Activated T-cell treated with anti-CD3 and anti-CD28 coated beads, Interleukin-2, amount 50 U/mL, for 72 hours (primary cell): ENCODE measurements around the gene DDX10. TPM values are rescaled to one million over a fixed set of nuclear protein-coding genes. Genes with fewer than 3 reads are reported as not detected.
"Not testable (repeated sequence)": the region's sequence is repeated elsewhere in the genome, so short reads cannot be mapped to it uniquely, and the experiment has no call there.

ENCODE experiments used
- ATAC-seq, 2 donors: fragments of 150-1000 bp; cut with Tn5 transposase; replicated peaks in 1 of 2; 2 replicates each; pipeline ENCODE4 v1.10.0; 2021; ENCODE audit warnings: moderate library complexity in 2 of 2, mild to moderate bottlenecking in 1 of 2
- DNase-seq, 2 donors: peaks; one replicate each; pipeline ENCODE4 v3.0.0; 2021 to 2022; ENCODE audit warnings: mixed read lengths in 1 of 2
- H3K27ac Mint-ChIP-seq: one replicate; pipeline ENCODE4 v1.8.0; 2022; ENCODE audit warnings: mild to moderate bottlenecking, moderate library complexity, mixed read lengths
- H3K27me3 Mint-ChIP-seq: one replicate; pipeline ENCODE4 v1.8.0; 2022; ENCODE audit warnings: low read depth, mixed read lengths
- H3K36me3 Mint-ChIP-seq, 2 donors: one replicate each; pipeline ENCODE4 v1.8.0; 2022; ENCODE audit warnings: mixed read lengths in 2 of 2, mild to moderate bottlenecking in 1 of 2; ENCODE audit not compliant: insufficient read depth in 2 of 2
- H3K4me1 Mint-ChIP-seq: one replicate; pipeline ENCODE4 v1.8.0; 2022; ENCODE audit warnings: low read depth, mixed read lengths
- H3K4me3 Mint-ChIP-seq, 2 donors: one replicate each; pipeline ENCODE4 v1.8.0; 2022; ENCODE audit warnings: mild to moderate bottlenecking in 2 of 2, mixed read lengths in 2 of 2, moderate library complexity in 2 of 2
- H3K9me3 Mint-ChIP-seq, 2 donors: one replicate each; pipeline ENCODE4 v1.8.0; 2022; ENCODE audit warnings: mixed read lengths in 2 of 2
- total RNA-seq, 2 donors: library from RNA; stranded (reverse); gene quantifications; one replicate each; pipeline ENCODE4 v1.2.3, GENCODE V29; 2022

The DDX10 gene
- total RNA-seq, 2 donors from 2014 or later: 24.9 to 32.7 TPM

DNA sequence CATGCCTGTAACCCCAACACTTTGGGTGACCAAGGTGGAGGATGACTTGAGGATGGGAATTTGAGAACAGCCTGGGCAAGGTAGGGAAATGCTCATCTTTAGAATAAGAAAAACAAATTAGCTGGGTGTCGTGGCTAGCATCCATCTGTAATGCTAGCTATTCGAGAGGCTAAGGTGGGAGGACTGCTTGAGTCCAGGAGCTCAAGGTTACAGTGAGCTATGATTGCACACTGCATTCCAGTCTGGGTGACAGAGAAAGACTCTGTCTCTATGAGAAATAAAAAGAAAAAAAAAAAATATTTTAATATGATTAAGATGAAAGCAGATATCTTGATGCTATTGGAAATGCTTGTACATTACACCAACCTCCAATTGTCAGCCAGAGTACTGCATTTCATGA lies 28.6 kb upstream of the DDX10 start:
- Mint-ChIP-seq H3K27me3 (peaks cover 30% of the 10 kb centered on the region), H3K36me3 (no peaks in the 10 kb centered on the region), H3K4me3 (no peak overlapping the region), H3K4me1 (no peaks in the 10 kb centered on the region), H3K9me3 (no peaks in the 10 kb centered on the region), H3K27ac (no peak overlapping the region)
- ATAC-seq (no peak), DNase-seq (no peak)

GRCh38 chr11:108639146-108639545 lies 25.7 kb upstream of the DDX10 start:
- ATAC-seq (no peak), DNase-seq (no peak)
- no peaks in the 10 kb centered on the region for H3K36me3 Mint-ChIP-seq
- no peak overlapping the region for H3K27ac Mint-ChIP-seq
- no peaks in the 10 kb centered on the region for H3K9me3 Mint-ChIP-seq
- H3K4me3 Mint-ChIP-seq: no peak overlapping the region
- H3K4me1 Mint-ChIP-seq: no peaks in the 10 kb centered on the region
- peaks cover 21% of the 10 kb centered on the region for H3K27me3 Mint-ChIP-seq

- not testable (repeated sequence) for H3K27ac Mint-ChIP-seq, H3K4me3 Mint-ChIP-seq, ATAC-seq, H3K4me1 Mint-ChIP-seq, H3K9me3 Mint-ChIP-seq, H3K36me3 Mint-ChIP-seq, DNase-seq
- H3K27me3 Mint-ChIP-seq: peaks cover 13% of the 10 kb centered on the region
These were observed 23.1 kb upstream of the DDX10 start for GRCh38 chr11:108641752-108642151.

GRCh38 chr11:108643974-108644373 lies 20.9 kb upstream of the DDX10 start:
- Mint-ChIP-seq H3K36me3 (no peaks in the 10 kb centered on the region), H3K4me1 (no peaks in the 10 kb centered on the region), H3K27ac (no peak overlapping the region), H3K9me3 (no peaks in the 10 kb centered on the region), H3K4me3 (no peak overlapping the region), H3K27me3 (no peaks in the 10 kb centered on the region)
- no peak for DNase-seq
- ATAC-seq: no peak

- no peaks in the 10 kb centered on the region for H3K9me3 Mint-ChIP-seq
- no peaks in the 10 kb centered on the region for H3K4me1 Mint-ChIP-seq
- H3K27ac Mint-ChIP-seq: no peak overlapping the region
- no peaks in the 10 kb centered on the region for H3K27me3 Mint-ChIP-seq
- no peaks in the 10 kb centered on the region for H3K36me3 Mint-ChIP-seq
- DNase-seq: no peak
- no peak overlapping the region for H3K4me3 Mint-ChIP-seq
- no peak for ATAC-seq
These were observed 18.9 kb upstream of the DDX10 start for GRCh38 chr11:108645970-108646369.

DNA sequence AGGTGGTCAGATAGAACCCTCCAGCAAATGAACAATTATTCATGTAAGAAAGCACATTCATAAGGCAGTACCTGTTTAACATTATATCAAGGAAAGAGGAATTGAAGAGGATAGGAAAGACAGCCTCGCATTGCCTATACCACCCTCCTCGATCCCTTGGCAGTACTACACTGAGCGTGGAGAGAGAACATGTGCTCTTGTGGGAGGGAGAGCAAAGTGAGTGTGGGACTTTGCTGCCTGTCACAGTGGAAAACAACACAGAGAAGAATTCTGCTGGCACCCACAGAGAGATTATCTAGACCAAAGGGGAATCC lies 17.5 kb upstream of the DDX10 start:
- ATAC-seq (no peak), DNase-seq (no peak)
- no peaks in the 10 kb centered on the region for H3K9me3 Mint-ChIP-seq
- H3K4me1 Mint-ChIP-seq: no peaks in the 10 kb centered on the region
- H3K27ac Mint-ChIP-seq: no peak overlapping the region
- no peak overlapping the region for H3K4me3 Mint-ChIP-seq
- no peaks in the 10 kb centered on the region for H3K36me3 Mint-ChIP-seq
- H3K27me3 Mint-ChIP-seq: no peaks in the 10 kb centered on the region

- H3K36me3 Mint-ChIP-seq: no peaks in the 10 kb centered on the region
- DNase-seq: peak; percentile 62 to 66
- peak; percentile 90 to 95 for ATAC-seq
- no peaks in the 10 kb centered on the region for H3K4me1 Mint-ChIP-seq
- peak overlapping the region; percentile 73 for H3K27ac Mint-ChIP-seq
- no peaks in the 10 kb centered on the region for H3K27me3 Mint-ChIP-seq
- no peak overlapping the region for H3K4me3 Mint-ChIP-seq
- H3K9me3 Mint-ChIP-seq: no peaks in the 10 kb centered on the region
These were observed 17.0 kb upstream of the DDX10 start for GRCh38 chr11:108647701-108648527.

GRCh38 chr11:108648528-108648885 lies 16.4 kb upstream of the DDX10 start:
- DNase-seq (no peak), ATAC-seq (no peak)
- no peak overlapping the region for H3K4me3 Mint-ChIP-seq
- peak overlapping the region; percentile 73 for H3K27ac Mint-ChIP-seq
- no peaks in the 10 kb centered on the region for H3K4me1 Mint-ChIP-seq
- H3K9me3 Mint-ChIP-seq: no peaks in the 10 kb centered on the region
- H3K36me3 Mint-ChIP-seq: no peaks in the 10 kb centered on the region
- no peaks in the 10 kb centered on the region for H3K27me3 Mint-ChIP-seq

GRCh38 chr11:108654100-108654499 lies 10.8 kb upstream of the DDX10 start:
- H3K27me3 Mint-ChIP-seq, ATAC-seq, H3K27ac Mint-ChIP-seq, DNase-seq, H3K4me3 Mint-ChIP-seq, H3K9me3 Mint-ChIP-seq, H3K36me3 Mint-ChIP-seq, H3K4me1 Mint-ChIP-seq: not testable (repeated sequence)

DNA sequence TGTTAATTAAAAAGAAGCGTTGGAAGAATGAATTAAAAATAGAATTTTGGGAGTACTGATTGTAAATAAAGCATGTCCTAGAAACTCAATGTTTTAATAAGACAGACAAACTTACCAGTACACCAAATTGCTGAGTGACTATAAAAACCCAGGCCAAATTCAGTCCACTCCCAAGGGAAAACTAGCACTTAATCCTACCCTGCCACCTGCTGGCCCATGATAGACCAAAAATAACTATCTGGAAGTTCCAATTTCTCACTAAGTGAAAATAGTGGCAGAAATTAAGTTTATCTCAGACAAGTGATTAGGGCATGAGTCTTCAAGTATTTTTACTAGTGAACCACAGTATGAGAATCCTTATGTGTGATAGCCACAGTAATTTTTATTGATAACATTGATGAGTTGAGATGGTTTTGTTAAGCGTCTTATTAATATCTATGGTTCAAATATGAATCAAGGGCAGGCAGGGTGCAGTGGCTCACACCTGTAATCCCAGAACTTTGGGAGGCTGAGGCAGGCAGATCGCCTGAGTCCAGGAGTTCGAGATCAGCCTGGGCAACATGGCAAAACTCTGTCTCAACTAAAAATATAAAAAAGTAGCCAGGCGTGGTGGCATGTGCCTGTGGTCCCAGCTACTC lies 9.8 kb upstream of the DDX10 start:
- Mint-ChIP-seq H3K9me3 (no peaks in the 10 kb centered on the region), H3K4me3 (no peak overlapping the region), H3K4me1 (no peaks in the 10 kb centered on the region), H3K27me3 (no peaks in the 10 kb centered on the region), H3K36me3 (no peaks in the 10 kb centered on the region), H3K27ac (no peak overlapping the region)
- peak; percentile 20 to 38 for DNase-seq
- no peak for ATAC-seq

DNA sequence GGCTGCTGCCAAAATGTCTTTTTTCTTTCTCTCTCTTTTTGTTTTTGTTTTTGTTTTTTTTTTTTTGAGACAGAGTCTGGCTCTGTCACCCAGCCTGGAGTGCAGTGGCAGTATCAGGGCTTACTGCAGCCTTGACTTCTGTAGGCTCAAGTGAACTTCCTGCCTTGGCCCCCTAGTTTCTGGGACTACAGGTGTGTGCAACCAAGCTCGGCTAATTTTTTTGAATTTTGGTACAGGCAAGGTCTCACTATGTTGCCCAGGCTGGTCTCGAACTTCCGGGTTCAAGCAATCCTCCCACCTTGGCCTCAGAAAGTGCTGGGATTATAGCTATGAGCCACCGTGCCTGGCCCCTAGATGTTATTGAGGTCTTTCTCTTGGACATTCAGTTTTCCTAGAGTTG lies 2.2 kb upstream of the DDX10 start:
- peaks cover 27% of the 10 kb centered on the region for H3K4me1 Mint-ChIP-seq
- peaks cover 3 to 4% of the 10 kb centered on the region in 2 donors for H3K36me3 Mint-ChIP-seq
- no peak overlapping the region for H3K4me3 Mint-ChIP-seq
- no peak overlapping the region for H3K27ac Mint-ChIP-seq
- ATAC-seq (no peak), DNase-seq (no peak)
- no peaks in the 10 kb centered on the region for H3K9me3 Mint-ChIP-seq
- no peaks in the 10 kb centered on the region for H3K27me3 Mint-ChIP-seq

DNA sequence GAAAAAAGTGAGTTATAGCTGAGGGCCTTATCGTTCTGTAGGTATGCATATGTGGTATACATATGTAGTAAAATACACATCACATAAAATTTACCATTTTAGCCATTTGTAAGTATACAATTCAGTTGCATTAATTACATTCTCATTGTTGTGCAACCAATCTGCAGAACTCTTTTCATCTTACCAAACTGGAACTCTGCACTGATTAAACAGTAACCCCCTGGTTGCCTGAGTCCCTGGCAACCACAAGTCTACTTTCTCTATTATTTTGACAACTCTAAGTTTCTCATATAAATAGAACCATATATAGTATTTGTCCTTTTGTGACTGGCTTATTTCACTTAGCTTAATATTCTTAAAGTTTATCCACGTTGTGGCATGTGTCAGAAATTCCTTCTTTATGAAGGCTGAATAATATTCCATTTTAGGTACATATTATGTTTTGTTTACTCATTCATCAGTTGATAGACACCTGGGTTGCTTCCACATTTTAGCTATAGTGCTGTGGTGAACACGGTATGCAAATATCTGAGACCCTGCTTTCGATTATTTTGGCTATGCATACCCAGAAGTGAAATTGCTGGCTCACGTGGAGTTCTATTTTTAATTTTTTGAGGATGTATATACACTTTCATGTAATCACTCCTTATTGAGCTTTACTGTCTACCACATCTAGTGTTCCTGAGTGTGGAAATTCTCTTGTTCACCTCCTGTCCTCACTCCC lies 1.6 kb upstream of the DDX10 start:
- Mint-ChIP-seq H3K4me3 (no peak overlapping the region), H3K27me3 (no peaks in the 10 kb centered on the region), H3K27ac (no peak overlapping the region), H3K9me3 (no peaks in the 10 kb centered on the region), H3K36me3 (peaks cover 3 to 5% of the 10 kb centered on the region in 2 donors), H3K4me1 (peaks cover 34% of the 10 kb centered on the region)
- DNase-seq (no peak), ATAC-seq (no peak)

- Mint-ChIP-seq H3K9me3 (peaks cover 0 to 4% of the 10 kb centered on the region in 2 donors), H3K4me3 (peak overlapping the region; percentile 100), H3K27ac (peak overlapping the region; percentile 13), H3K36me3 (peaks cover 5 to 10% of the 10 kb centered on the region in 2 donors), H3K27me3 (no peaks in the 10 kb centered on the region), H3K4me1 (peaks cover 56% of the 10 kb centered on the region)
- DNase-seq (no peak), ATAC-seq (no peak)
These were observed 1.5 kb downstream of the DDX10 start for GRCh38 chr11:108666373-108666772.
